MCF 10A (cell line): ENCODE measurements around the gene TBC1D19. TPM values are rescaled to one million over a fixed set of nuclear protein-coding genes. Genes with fewer than 3 reads are reported as not detected.

Source experiments
- BruUV-seq: library from RNA; stranded (reverse); fragments of 400-500 nt; replicated peaks from 2 replicates; lab custom pipeline; 2021; lab: Mats Ljungman, UMichigan
- CTCF ChIA-PET: fragments of 300-600 bp; sonication (Branson Sonifier 250); formaldehyde crosslinking; extraction: SDS; loops from one replicate; lab custom pipeline; 2021; ENCODE audit warnings: antibody characterized with exemption, inconsistent platforms; lab: Yijun Ruan, JAX
- POLR2A ChIA-PET: fragments of 300-600, 350-650 bp; sonication (Branson Sonifier 250); formaldehyde crosslinking; extraction: SDS; loops from one replicate; lab custom pipeline; 2020; ENCODE audit warnings: antibody characterized with exemption, inconsistent platforms; lab: Yijun Ruan, JAX
- DNase-seq: peaks from one replicate; pipeline ENCODE4 v3.0.0-alpha.2; 2018; ENCODE audit not compliant: unreplicated experiment
- H3K27ac Mint-ChIP-seq: one replicate; pipeline ENCODE4 v1.8.0; 2022; ENCODE audit warnings: mild to moderate bottlenecking, low read depth, mixed read lengths; ENCODE audit not compliant: unreplicated experiment
- H3K27me3 Mint-ChIP-seq: one replicate; pipeline ENCODE4 v1.8.0; 2022; ENCODE audit warnings: mixed read lengths; ENCODE audit not compliant: insufficient read depth, unreplicated experiment
- H3K36me3 Mint-ChIP-seq: one replicate; pipeline ENCODE4 v1.8.0; 2022; ENCODE audit warnings: mild to moderate bottlenecking, moderate library complexity, mixed read lengths; ENCODE audit not compliant: insufficient read depth, unreplicated experiment
- H3K4me1 Mint-ChIP-seq: one replicate; pipeline ENCODE4 v1.8.0; 2022; ENCODE audit warnings: mixed read lengths; ENCODE audit not compliant: insufficient read depth, unreplicated experiment
- H3K4me3 Mint-ChIP-seq: one replicate; pipeline ENCODE4 v1.8.0; 2022; ENCODE audit warnings: mild to moderate bottlenecking, moderate library complexity, mixed read lengths; ENCODE audit not compliant: unreplicated experiment
- H3K9me3 Mint-ChIP-seq: one replicate; pipeline ENCODE4 v1.8.0; 2022; ENCODE audit warnings: mixed read lengths; ENCODE audit not compliant: unreplicated experiment
- intact Hi-C: fragments of 100-400 bp; cut with micrococcal nuclease; formaldehyde crosslinking; loops from 2 replicates; pipeline ENCODE4 v1.14.1; 2022
- total RNA-seq: library from RNA; stranded (reverse); gene quantifications from 2 replicates; pipeline ENCODE4 v1.2.3, GENCODE V29; 2022
- TF ChIP-seq, protein P1 (sequence below): fragments of 200-600 bp; IDR thresholded peaks from one replicate; pipeline ENCODE4 v1.8.0; 2022; ENCODE audit warnings: antibody characterized with exemption, mild to moderate bottlenecking; ENCODE audit not compliant: unreplicated experiment

TBC1D19 gene
- total RNA-seq, 1 experiment from 2014 or later, result 9.6 TPM

DNA sequence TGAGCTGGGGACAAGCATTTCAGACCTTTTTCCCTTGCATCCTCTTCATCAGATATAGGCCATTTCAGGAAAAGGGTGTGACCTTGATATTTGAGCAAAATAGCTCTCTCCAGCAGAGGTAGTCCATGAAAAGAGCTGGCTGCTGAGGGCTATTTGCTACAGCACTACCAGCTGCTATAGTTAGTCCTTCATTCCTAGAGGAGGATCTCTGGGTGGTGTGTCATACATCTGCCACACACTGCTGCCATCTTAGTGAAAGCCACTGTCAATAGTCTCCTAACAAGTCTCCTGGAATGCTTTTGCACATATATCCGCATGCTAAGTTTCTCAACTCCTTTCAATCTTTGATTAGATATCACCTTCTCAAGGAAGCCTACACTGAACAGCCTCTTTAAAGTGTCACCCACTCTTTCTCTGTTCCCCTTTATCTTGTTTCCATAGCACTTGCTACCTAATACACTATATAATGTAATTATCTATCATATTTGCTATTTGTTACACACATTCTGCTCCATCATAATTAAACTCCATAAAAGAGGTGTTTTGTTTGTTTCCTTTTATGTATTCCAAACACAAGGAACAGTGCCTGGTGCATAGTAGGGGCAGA is 131.9 kb downstream of the TBC1D19 start:
- BruUV-seq, result no TSS peak
- POLR2A ChIA-PET, result interaction anchor here (0.6 kb wide), 1 partner anchor 658 kb away, joined by 3 read pairs; no protein-coding TSS in a partner anchor
- Mint-ChIP-seq H3K27me3 (no peaks in the 10 kb centered on the region), H3K4me1 (peaks cover 8% of the 10 kb centered on the region), H3K4me3 (no peak overlapping the region), H3K27ac (no peak overlapping the region), H3K36me3 (no peaks in the 10 kb centered on the region), H3K9me3 (no peaks in the 10 kb centered on the region)
- CTCF ChIA-PET, result no interaction called here
- intact Hi-C loops, result loop anchor here (5.0 kb wide), 1 partner anchor 383 kb away; no protein-coding TSS in a partner anchor
- DNase-seq, result no peak
- TF ChIP-seq, protein P1, sequence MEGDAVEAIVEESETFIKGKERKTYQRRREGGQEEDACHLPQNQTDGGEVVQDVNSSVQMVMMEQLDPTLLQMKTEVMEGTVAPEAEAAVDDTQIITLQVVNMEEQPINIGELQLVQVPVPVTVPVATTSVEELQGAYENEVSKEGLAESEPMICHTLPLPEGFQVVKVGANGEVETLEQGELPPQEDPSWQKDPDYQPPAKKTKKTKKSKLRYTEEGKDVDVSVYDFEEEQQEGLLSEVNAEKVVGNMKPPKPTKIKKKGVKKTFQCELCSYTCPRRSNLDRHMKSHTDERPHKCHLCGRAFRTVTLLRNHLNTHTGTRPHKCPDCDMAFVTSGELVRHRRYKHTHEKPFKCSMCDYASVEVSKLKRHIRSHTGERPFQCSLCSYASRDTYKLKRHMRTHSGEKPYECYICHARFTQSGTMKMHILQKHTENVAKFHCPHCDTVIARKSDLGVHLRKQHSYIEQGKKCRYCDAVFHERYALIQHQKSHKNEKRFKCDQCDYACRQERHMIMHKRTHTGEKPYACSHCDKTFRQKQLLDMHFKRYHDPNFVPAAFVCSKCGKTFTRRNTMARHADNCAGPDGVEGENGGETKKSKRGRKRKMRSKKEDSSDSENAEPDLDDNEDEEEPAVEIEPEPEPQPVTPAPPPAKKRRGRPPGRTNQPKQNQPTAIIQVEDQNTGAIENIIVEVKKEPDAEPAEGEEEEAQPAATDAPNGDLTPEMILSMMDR, result no peak

DNA sequence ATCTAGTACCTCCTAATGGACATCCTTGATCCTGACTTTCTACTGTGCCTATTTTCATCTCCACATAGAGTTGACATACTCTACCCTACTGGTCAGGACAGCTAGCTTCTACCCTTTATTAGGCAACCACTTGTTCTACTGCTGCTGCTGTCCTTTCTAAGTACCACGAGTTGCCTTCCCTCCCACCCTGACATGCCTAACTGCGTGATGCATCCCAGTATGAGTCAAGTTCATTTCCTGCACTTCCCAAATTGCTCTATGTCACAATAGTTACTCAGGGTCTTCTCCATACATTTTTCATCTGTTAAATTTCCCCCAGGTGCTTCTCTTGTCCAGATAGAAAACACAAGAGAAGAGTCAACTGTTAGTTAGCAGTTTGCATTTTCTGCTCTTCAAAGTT is 133.4 kb downstream of the TBC1D19 start:
- TF ChIP-seq, protein P1, result no peak
- CTCF ChIA-PET, result interaction anchor here (1.2 kb wide), 1 partner anchor 259 kb away, joined by 4 read pairs; no protein-coding TSS in a partner anchor
- Mint-ChIP-seq H3K4me1 (peaks cover 8% of the 10 kb centered on the region), H3K9me3 (no peaks in the 10 kb centered on the region), H3K27me3 (no peaks in the 10 kb centered on the region), H3K36me3 (no peaks in the 10 kb centered on the region), H3K27ac (no peak overlapping the region), H3K4me3 (no peak overlapping the region)
- intact Hi-C loops, result loop anchor here (5.0 kb wide), 1 partner anchor 385 kb away; no protein-coding TSS in a partner anchor
- BruUV-seq, result no TSS peak
- peak; percentile 73 for DNase-seq
- POLR2A ChIA-PET, result no interaction called here

DNA sequence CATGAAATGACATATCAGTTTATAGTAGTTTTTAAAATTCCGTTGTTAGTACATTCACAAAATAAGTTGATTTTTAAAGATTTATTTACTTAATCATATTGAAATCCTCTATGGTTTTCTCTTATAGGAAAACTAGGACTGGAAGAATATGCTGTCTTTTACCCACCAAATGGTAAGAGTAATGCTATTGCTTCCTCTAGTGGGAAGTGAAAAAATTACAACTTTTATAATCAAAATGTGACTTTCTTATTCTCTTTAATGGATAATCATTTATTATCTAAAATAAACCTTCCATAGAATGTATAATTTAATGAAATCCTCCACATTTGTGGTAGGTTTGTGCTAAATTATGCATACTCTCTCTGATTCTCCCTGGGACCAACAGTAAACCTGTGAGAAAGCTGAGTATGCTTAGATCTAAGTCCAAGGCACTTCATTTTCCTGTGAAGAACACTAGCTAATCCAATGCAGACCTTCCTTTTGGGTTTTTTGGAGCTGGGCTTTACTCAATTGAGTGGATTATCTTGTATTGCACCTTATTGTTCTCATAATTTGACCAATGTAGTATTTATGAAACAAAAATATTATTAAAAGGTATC is 136.2 kb downstream of the TBC1D19 start:
- no TSS peak for BruUV-seq
- H3K36me3 Mint-ChIP-seq, result no peaks in the 10 kb centered on the region
- no peak overlapping the region for H3K4me3 Mint-ChIP-seq
- DNase-seq, result peak; percentile 35
- CTCF ChIA-PET, result interaction anchor here (0.5 to 7.1 kb wide), 13 partner anchors 9 to 731 kb away, joined by 3 to 124 read pairs (median 3); no protein-coding TSS in a partner anchor
- TF ChIP-seq, protein P1, result peak; percentile 67
- peaks cover 8% of the 10 kb centered on the region for H3K4me1 Mint-ChIP-seq
- intact Hi-C loops, result loop anchor here (1.0 to 10.0 kb wide), 5 partner anchors 138 to 735 kb away; partner anchors contain the start of gene TBC1D19
- H3K27ac Mint-ChIP-seq, result no peak overlapping the region
- no peaks in the 10 kb centered on the region for H3K27me3 Mint-ChIP-seq
- H3K9me3 Mint-ChIP-seq, result no peaks in the 10 kb centered on the region
- POLR2A ChIA-PET, result no interaction called here

DNA sequence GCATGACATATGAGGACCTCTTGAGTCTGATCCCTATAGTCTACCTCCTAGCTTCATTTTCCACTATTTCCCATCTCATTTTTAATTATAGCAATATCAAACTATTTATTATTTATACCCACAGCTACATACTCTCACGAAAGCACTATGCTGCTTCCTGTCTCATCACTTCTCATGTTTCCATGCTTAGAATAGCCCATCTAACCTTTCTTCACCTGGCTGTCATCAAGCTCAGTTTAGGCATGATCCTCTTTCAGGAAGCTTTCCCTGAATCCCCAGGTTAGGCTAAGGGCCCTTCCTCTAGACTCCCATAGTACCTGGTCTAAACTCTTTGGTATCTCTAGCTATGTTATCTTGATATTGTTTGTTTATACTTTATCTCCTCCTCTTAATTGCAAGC is 137.8 kb downstream of the TBC1D19 start:
- Mint-ChIP-seq H3K36me3 (peaks cover 7% of the 10 kb centered on the region), H3K4me3 (no peak overlapping the region), H3K27ac (no peak overlapping the region), H3K27me3 (no peaks in the 10 kb centered on the region), H3K9me3 (no peaks in the 10 kb centered on the region), H3K4me1 (peaks cover 8% of the 10 kb centered on the region)
- intact Hi-C loops, result loop anchor here (2.0 to 10.0 kb wide), 3 partner anchors 139 to 737 kb away; partner anchors contain the start of gene TBC1D19
- no TSS peak for BruUV-seq
- no peak for DNase-seq
- CTCF ChIA-PET, result interaction anchor here (0.6 to 7.1 kb wide), 7 partner anchors 7 to 514 kb away, joined by 3 to 124 read pairs (median 4); no protein-coding TSS in a partner anchor
- TF ChIP-seq, protein P1, result no peak
- POLR2A ChIA-PET, result no interaction called here
